Activated CD8-positive, alpha-beta memory T cell treated with anti-CD3 and anti-CD28 coated beads for 48 hours (primary cell): Measurements from ENCODE around the gene MCF2L.
"Not testable (repeated sequence)": the region's sequence is repeated elsewhere in the genome, so short reads cannot be mapped to it uniquely, and the experiment has no call there.

Source experiments
- DNase-seq, 3 experiments: peaks; one replicate each; pipeline ENCODE4 v3.0.0-alpha.2; 2020; ENCODE audit warnings: low read depth in 2 of 3, low spot score in 2 of 3

MCF2L gene, protein sequence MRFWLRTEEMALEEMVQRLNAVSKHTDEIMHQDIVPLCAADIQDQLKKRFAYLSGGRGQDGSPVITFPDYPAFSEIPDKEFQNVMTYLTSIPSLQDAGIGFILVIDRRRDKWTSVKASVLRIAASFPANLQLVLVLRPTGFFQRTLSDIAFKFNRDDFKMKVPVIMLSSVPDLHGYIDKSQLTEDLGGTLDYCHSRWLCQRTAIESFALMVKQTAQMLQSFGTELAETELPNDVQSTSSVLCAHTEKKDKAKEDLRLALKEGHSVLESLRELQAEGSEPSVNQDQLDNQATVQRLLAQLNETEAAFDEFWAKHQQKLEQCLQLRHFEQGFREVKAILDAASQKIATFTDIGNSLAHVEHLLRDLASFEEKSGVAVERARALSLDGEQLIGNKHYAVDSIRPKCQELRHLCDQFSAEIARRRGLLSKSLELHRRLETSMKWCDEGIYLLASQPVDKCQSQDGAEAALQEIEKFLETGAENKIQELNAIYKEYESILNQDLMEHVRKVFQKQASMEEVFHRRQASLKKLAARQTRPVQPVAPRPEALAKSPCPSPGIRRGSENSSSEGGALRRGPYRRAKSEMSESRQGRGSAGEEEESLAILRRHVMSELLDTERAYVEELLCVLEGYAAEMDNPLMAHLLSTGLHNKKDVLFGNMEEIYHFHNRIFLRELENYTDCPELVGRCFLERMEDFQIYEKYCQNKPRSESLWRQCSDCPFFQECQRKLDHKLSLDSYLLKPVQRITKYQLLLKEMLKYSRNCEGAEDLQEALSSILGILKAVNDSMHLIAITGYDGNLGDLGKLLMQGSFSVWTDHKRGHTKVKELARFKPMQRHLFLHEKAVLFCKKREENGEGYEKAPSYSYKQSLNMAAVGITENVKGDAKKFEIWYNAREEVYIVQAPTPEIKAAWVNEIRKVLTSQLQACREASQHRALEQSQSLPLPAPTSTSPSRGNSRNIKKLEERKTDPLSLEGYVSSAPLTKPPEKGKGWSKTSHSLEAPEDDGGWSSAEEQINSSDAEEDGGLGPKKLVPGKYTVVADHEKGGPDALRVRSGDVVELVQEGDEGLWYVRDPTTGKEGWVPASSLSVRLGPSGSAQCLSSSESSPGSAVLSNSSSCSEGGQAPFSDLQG

GRCh38 chr13:112968910-112969691 is at the start of gene MCF2L:
TSS of gene MCF2L (plus strand) at chr13:112969214. CDS start at chr13:112969380, 166 bp downstream.
- peak; percentile 15 to 29 (median 23) for DNase-seq

DNA sequence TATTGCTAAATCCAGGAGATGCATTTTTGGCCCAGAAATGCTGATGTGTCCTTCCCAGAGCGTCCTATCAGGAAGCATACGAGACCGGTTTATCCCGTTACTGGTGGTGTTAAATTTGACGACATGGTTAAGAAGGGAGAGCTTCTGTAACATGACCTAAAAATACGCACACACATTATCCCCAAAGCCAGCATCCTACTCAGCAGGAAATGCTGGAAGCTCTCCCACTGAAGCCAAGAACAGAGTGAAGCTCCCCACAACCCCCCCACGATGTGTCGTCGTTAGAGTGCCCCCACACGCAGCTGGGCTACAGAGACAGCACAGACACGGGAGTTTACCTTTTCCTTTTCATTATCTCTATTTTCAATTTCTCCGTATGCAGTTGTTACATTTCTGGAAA is 45.1 kb upstream of the MCF2L start:
- no peak for DNase-seq

- DNase-seq: no peak
Measured at GRCh38 chr13:112924365-112924764, 44.6 kb upstream of the MCF2L start.

GRCh38 chr13:112926003-112926402 is 43.0 kb upstream of the MCF2L start:
- DNase-seq: no peak

- DNase-seq: no peak
Measured at GRCh38 chr13:112926993-112927392, 42.0 kb upstream of the MCF2L start.

- DNase-seq: no peak
Measured at GRCh38 chr13:112928020-112928971, 40.7 kb upstream of the MCF2L start.

DNA sequence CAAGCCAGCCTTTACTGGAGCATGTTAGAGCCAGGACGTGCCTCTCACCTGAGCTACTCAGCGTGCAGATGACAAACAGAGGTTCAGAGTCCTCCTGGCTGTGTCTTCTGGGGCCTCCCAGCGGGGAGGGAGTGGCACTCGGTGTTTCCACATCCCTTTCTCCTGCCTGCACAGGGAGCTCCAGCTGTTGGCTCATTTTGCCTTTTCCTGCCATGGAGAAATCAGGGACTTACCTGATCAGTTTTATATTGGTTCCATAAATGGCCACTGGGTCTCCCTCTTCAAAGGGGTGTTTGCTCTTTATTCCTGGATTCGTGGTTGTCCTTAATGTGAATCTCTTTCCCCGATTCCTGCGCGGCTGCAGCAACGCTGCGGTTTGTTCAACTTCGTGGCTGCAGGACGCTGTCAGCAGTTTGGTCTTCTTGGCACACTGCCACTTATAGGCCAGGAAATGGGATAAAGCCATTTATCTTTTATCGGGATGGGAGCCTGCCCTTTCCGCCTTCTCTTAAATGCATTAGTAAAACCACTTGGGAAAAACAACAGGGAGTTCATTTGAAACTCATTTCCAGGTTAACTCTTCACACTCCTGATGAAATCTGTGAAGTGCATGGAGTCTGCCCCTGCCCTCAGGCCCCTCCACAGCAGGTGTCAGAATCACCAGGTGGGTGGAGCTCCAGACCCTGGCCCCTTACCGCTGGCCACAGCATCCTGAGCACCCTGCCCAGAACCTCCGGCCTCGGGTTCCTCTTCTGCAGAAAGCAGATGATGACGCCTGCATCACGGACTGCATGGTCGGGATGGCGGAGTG is 39.8 kb upstream of the MCF2L start:
- DNase-seq: no peak

DNA sequence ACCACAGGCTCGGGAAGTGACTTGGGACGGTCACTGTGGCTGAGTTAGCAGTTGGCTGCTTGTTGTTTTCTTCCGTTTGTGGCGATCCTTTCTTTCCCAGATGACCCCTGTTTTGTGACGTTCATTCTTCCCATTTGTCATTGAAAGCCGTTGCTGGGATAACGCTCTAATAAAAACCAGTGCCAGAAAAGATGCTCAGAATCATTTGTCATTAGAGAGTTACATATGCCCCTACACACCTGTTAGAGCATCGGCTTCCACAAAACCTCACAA is 39.3 kb upstream of the MCF2L start:
- DNase-seq: no peak

GRCh38 chr13:112930192-112930591 is 38.8 kb upstream of the MCF2L start:
- no peak for DNase-seq

GRCh38 chr13:112931028-112931934 is 37.7 kb upstream of the MCF2L start:
- no peak for DNase-seq

- DNase-seq: no peak
Measured at GRCh38 chr13:112932971-112933370, 36.0 kb upstream of the MCF2L start.

GRCh38 chr13:112933649-112934048 is 35.4 kb upstream of the MCF2L start:
- no peak for DNase-seq

DNA sequence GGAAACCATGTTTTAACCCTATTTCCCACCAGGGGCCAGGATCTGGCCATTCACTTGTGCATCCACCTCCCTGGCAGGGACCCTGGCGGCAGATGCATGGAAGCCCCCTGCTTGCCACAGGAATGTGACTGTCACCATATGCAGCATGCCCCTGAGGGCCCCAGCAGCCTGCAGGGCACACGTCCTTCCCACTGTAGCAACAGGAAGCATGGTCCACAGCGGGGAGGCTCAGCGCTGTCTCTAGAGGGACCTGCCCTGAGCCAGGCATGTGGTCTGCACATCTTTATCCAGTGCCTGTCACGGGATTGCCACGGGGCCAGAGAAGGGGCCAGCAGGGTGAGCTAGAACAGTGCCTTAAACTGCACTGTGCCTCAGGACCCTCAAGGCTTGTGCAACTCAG is 34.9 kb upstream of the MCF2L start:
- DNase-seq: no peak

GRCh38 chr13:112938680-112939079 is 30.3 kb upstream of the MCF2L start:
- no peak for DNase-seq

- DNase-seq: no peak
Measured at GRCh38 chr13:112940236-112940635, 28.8 kb upstream of the MCF2L start.

GRCh38 chr13:112941349-112941748 is 27.7 kb upstream of the MCF2L start:
- DNase-seq: no peak

DNA sequence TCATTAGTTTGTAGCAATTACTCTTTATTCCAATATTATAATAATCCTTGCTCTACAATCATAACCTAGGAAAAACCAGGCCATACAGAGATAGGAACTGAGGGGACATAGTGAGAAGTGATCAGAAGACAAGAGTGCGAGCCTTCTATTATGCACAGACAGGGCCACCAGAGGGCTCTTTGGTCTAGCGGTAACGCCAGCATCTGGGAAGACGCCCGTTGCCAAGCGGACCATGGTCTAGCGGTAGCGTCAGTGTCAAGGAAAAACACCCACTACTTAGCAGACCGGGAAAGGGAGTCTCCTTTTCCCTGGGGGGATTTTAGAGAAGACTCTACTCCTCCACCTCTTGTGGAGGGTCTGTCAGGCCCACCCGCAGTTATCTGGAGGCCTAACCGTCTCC is 27.2 kb upstream of the MCF2L start:
- DNase-seq: not testable (repeated sequence)

DNA sequence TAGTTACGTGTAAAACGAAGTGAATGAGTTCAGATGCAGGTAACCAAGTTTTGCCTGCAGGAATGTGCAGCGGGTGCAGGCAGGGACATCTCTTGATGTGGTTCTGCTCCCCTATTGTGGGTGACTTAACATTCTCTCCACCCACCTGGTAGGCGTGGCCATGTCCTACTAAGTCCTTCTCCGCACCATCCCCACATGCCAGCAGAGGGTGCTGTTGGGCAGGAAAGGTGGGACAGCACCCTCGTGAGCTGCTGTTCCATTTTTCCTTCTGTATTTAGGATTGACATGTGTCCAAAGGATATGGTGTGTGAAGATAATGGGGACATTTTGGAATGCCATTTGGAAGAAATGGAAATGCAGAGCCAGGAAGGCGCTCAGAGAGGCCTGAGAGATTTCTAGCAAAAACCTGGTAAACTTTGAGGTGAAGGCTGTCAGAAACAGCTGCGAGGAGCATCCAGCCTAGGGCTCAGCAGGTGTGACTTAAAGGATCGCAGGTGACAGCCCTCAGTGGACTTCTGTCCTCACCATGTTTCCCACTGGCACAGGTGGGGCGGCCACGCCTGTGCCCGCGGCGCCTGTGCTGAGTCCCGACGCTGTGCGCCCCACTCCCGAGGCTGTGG is 26.2 kb upstream of the MCF2L start:
- DNase-seq: peak; percentile 79 to 97 (median 91)
